ENCODE results near the gene ELOVL1.
"Not testable (repeated sequence)": the region's sequence is repeated elsewhere in the genome, so short reads cannot be mapped to it uniquely, and the experiment has no call there.

The ELOVL1 gene

DNA sequence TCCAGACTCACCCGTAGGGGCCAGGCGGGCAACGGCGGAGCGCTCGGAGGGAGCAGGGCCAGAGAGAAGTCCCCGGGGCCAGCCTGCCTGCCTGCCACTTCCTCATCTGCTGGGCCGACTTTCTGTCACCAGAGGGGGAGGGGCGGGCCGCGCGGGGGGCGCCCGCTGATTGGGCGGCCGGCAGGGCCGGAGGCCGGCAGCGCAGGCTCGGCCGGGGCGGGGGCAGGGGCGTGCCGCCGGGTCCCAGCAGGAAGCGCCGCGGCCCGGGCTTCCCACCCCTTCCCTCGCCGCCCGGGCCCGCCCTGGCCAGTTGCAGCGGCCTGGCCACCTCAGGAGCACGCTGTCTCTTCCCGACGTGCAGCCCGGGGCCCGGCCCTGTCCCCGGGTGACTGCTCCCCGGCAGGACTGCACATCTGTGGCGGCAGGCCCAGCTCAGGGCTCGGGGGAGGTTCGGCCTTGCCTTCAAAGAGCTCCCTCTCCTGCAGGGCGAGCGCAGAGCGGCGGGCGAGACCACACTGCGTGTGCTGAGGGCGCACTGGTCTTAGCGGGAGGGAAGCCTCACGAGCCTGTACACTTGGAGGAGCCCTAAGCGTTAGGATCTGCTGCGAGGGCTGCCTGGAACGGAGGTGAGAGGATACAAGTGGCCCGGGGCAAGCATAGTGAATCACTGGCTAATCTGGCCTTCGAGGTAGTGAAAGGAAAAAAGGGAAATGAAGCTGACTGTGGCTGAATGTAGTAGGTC is at the start of gene ELOVL1:
TSS of gene ELOVL1 (minus strand) at position 108 of the 742 bp plus-strand sequence. CDS start 2,402 bp downstream, outside the sequence.
- DNase-seq, result peak; percentile 87

DNA sequence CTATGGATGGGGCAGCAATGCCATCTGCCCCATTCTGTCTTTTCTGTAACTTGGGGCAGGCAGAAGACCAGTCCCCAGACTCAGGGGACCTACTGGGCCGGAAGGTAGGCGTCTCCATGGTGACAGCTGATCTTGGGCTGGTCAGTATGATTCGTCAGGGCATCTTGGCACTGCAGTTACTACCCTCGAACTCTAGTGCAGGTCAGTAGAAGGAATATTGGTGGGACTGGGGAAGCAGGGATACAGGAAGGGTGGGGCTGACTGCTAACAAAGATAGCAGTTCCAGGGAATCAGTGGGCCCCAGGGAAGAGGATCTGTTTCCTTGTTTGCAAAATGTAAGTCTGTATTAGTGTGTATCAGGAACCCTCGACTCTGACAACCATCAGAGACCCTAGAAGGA is 48.1 kb upstream of the ELOVL1 start:
- no peak for DNase-seq

DNA sequence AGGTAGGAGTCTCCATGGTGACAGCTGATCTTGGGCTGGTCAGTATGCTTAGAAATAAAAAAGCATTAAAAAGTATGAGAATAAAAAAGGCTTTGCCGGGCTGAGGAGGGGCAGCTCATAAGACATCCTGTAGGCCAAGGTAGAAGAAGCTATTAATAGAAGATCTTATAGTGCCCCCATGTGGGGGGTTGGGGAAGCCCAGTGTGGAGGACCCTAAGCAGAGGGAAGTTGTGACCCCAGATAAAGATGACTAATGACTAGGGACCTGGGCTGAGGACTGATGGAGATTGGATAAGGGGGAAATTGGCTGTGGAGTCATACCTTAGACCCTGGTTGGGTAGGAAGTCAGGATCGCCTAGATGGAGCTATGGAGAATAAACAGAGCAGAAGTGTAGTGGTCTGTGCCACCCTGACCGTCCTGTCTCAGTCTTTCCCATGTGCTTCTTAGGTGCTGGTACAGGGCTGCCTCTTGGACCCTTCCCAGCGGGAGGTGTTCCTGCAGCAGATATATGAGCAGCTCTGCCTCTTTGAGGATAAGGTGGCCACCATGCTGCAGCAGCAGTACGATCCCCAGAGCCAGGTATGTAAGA is 46.9 kb upstream of the ELOVL1 start:
- peak; percentile 75 for DNase-seq

DNA sequence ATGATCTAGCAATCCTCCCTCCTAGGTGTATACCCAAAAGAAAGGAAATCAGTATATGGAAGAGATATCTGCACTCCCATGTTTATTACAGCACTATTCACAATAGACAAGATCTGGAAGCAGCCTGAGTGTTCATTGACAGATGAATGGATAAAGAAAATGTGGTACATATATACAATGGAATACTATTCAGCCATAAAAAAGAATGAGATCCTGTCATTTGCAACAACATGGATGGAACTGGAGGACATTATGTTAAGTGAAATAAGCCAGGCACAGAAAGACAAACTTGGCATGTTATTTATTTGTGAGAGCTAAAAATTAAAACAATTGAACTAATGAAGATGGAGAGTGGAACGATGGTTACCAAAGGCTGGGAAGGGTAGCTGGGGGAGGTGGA is 45.6 kb upstream of the ELOVL1 start:
- not testable (repeated sequence) for DNase-seq

DNA sequence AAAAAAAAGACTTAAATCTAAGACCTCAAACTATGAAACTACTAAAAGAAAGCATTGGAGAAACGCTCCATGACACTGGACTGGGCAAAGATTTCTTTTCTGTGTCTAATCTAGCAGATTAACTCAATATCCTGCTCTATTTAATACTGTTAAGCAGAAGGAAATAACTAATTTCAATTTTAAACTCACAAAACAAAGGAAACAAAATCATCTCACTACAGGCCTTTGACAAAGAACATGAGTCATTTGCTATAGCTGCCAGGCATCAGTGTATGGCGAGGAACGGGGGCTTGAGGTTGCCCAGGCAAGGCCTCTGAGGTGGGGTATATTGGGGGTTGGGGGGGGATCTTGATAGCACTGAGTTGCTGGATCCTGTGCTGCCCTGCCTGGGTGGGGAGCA is 42.8 kb upstream of the ELOVL1 start:
- no peak for DNase-seq

DNA sequence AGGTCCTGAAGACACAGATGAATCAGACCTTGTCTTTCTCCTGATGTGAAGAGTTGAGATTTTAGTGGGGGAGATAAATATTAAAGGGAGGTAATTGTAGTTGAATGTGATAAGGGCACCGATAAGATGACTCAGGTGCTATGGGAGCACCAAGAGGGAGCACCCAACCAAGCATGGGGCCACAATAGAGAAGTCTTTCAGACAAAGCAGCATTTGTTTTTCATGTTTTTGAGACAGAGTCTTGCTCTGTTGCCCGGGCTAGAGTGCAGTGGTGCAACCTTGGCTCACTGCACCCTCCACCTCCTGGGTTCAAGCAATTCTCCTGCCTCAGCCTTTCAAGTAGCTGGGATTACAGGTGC is 38.0 kb upstream of the ELOVL1 start:
- no peak for DNase-seq

DNA sequence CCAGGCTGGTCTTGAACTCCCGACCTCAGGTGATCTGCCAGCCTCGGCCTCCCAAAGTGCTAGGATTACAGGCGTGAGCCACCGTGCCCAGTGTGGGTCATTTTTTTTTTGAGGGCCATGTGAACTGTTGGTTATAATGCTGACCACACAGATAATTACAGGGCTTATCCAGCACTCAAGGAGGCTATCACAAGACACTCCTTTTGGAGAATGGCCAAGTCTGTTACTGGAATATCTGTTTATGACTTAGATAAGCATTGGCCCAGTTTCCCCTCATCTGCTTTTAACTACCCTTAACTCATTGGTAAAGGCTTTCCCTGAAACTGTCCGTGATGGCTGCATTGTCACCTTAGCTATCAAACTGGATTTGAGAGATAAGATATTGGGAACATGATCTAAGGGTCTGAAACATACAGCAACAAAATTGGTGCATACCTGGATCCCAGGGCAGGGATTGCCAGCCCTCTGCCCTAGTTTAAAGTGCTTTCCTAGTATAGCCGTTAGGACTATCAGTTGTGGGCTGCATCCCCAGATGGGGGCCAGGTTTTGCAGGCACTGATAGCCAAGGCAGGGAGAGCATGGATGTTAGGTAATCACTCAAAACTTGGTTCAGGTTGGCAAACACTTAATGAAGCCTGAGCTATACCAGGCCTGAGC is 37.5 kb upstream of the ELOVL1 start:
- no peak for DNase-seq

DNA sequence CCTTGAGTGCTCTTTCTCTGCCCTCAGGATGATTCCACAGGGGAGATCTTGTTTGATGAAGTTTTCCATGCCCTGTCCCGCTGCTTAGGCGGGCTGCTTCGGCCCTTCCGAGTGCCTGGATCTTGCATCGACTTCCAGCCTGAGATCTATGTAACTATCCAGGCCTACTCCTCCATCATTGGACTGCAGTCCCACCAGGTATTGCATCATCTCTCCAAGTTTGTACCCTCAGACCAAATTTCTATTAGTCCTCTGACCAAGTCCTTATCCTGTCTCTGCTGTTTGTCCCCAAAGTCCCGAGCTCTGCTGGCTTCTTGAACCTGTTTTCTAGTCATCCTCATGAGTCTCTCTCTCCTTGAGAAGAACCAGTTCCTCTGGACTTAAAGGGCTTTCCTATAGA is 36.5 kb upstream of the ELOVL1 start:
- DNase-seq, result no peak

DNA sequence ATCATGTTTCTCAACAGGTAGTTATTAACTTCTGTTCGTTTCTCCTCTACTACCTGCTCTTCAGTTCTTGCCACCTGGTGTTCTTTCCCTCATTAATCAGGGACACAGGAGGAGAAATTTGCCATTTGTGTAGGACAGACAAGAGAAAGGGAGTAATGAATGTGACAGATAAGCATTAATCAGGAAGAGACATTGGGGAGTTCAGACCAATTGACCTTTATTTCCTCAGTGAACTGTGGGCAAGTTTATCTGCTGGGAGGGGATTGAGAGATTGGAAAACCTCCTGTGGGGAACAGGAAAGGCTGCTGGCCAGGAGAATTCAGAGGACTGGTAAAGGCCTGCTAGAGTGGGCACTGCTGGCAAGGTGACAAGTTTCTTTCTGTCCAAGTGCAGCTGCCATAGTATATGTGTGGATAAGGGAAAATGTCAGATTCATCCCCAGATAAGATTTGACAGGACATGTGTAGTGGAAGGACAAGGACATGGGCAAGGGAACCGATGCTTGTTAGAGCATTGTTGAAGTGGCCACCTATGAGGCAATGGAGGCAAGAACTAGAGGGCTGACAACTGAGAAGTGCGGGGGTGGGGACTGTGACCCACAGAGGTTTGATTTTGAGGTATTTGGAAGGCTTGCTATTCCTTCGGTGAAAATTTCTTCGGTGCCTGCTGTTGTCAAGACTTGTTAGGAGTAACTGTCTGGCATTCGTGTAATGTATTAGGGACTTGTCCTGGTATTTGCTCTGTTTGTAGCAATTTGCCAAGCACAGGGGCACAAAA is 34.5 kb upstream of the ELOVL1 start:
- DNase-seq, result no peak

DNA sequence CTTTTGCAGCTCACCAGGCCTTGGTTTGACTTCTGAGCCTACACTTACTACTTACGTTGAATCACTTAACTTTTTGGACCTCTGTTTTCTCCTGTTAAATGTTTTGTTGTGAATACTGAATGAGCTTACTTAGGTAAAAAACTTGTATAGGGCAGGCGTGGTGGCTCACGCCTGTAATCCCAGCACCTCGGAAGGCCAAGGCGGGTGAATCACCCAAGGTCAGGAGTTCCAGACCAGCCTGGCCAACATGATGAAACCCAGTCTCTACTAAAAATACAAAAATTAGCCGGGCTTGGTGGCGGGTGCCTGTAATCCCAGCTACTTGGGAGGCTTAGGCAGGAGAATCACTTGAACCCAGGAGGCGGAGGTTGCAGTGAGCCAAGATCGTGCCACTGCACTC is 32.6 kb upstream of the ELOVL1 start:
- DNase-seq, result not testable (repeated sequence)

DNA sequence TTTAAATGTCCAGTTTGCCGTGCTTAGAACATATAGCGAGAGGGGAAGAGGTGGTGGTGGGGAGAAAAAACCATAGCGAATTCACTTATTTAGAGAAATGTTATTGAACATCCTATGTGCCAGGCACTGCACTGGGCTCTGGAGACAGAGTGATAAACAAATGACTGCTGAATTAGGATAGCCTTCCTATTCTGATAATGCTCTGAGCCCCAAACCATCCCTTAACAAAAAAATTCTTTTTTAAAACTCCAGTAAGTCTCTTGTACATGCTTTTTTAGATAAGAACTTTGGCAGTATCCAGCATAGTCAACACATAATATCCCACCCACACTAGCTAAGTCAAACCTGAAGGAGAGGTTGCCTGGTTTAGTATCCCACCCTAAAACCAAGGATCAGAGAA is 30.4 kb upstream of the ELOVL1 start:
- DNase-seq, result no peak

DNA sequence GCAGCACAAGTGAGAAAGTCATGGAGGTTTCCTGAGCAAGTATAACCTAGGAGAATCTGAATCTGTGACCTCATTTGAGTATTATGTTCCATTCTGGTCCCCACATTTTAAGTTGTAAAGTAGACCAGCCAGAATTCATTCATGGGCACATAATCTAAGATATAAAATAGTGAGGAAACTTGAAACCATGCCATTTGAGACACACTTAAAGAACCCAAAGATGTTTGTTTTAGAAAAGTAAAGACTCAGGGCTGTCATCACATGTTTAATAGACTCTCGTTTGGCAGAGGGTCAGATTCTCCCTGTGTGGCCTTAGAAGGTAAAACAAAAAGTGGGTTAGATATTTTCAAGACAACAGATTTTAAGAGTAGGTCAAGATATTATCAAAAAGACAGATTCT is 28.2 kb upstream of the ELOVL1 start:
- DNase-seq, result no peak

DNA sequence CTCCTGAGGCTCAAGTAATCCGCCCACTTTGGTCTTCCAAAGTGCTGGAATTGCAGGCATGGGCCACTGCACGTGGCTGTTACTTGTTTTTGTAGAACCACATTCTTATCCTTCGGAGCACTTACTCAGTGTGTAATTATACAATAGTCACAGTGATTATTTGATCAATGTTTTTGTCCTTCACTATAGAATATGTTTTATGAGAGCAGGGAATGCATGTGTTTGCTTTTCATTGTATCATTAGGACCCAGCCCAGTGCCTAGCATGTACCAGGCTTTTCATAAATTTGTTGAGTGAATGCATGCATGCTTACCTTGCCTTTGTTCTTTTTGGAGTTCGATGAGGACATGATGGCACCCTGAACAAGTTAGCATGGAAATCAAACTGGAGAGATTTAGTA is 27.7 kb upstream of the ELOVL1 start:
- DNase-seq, result no peak

DNA sequence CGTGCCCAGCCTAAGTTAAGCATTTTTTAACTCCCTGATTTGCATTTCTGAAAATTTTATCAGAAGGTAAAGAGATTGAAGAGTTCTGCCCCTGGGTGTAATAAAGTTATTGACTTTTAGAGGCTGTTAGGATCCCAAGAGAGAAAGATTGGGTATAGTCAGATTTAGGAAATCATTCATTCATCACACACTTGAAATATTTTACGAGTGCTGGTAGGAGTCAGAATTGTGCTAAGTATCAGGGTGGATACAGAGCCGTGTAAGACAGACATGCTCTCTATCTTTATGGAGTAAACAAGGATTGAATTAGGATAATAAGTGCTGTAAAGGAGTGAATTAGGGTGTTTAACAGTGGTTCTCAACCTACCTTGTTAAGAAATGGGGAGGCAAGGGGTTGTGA is 24.9 kb upstream of the ELOVL1 start:
- no peak for DNase-seq

DNA sequence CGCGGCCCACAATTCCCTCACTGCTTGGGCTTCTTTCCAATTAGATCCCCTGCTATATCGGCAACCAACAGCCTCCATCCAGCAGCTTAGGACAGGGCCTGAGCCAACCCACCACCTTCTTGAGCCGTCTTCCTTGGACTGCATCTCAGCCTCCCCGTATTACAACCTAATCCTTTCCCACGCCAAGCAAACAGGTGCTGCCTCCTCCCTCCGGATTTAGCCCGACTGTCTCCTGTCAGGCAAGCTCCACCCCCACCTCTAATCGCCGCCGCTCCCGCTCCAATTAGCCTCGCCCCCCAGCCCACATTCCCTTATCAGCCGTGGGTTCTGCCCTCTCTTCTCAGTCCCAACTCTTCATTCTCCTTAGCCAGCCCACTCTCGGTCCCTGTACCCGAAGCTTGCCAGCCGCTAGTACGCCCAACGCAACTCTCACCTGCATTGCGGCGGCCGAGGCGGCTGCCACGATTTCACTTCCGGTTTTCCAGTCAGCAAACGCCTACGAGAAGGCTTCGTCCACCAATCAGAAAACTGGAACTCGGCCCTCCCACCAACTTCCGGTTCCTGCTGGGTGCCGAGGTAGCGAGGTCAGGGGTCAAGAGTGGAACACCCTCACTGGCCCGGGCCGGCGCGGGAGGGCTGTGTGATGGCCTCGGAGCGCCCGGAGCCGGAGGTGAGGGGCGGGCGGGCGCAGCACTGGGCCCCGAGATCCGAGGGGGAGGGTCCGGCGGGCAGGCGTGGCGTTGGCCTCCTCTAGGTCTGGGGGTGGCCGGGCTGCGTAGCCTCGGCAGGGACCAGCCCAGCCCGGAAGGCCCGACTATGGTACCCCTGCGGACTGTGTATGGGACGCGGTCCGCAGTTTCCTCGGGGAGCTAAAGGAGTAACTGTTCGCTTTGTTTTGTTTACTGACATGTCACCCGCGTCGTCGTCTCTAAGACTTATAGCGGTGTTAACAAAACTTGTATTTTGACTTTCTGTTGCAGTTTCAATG is 21.8 kb upstream of the ELOVL1 start, which contains the start of the genes MED8 and SZT2:
TSS of gene MED8 (minus strand) at position 475 of the 988 bp plus-strand sequence. CDS start at position 439, 36 bp downstream.
TSS of gene SZT2 (plus strand) at position 574 of the 988 bp plus-strand sequence. CDS start at position 644, 70 bp downstream.
- DNase-seq, result peak; percentile 95

DNA sequence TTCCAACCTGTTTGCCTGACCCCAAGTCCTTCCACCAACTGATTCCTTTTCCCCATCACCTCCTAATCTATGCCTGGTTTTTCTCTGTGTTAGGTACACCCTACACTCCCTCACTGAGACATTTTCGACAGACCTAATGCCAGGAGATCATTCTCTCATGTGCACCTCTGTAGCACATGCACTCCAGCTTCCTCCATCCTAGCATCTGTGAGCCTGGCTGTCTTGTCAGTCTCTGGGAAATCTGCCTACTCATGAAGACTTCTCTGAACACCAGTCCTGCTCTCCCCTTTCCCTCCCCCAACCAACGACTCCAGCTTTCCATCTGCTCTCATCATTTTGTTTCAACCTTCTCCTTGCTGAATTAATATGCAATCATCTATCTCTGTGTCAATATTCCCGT is 20.8 kb upstream of the ELOVL1 start:
- no peak for DNase-seq

DNA sequence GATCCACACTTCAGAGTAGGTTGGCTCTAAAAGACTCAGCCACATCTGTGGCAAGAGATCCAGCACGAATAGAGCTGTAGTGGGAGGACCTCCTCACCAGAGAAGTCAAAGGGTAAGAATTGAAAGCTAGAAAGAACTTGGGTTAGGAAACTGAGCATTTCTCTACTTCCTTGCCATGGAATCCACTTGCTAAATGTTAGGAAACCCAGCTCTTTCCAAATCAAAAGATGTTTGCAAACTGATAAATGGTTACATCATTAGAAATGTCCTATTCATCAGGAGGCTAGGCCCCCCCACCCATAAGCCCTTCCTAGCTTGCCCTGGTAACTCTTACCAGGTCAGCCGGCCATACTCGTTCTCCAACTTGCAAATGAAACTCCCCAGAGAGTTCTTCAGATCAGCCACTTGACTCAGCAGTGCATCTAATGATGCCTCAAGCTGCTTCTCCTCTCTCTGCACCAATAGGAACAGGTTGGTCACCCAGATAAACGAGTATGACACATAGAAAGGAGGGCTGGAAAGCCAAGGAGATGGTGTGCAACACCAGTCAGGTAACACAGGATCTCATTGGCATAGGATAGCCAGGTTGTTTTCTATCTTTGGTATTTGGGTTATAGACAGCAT is 20.3 kb upstream of the ELOVL1 start:
- no peak for DNase-seq

DNA sequence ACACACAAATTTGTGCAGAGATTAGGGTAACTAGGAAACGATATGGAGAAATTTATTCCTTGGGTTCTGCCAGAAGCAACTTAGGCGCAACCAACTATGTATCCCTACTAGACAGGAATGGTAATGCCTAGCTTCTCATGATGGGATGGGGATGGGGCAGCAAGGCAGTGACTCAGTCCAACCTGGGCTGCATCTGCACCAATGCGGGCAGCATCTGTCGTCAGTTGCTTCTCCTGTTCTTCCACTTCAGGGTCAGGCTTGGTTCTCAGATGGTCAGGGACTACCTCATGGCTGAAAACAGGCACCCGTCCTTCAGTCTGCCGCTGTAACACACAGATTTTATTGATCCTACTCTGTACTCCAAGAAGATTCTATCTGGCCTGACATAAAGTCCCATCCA is 18.9 kb upstream of the ELOVL1 start:
- no peak for DNase-seq

DNA sequence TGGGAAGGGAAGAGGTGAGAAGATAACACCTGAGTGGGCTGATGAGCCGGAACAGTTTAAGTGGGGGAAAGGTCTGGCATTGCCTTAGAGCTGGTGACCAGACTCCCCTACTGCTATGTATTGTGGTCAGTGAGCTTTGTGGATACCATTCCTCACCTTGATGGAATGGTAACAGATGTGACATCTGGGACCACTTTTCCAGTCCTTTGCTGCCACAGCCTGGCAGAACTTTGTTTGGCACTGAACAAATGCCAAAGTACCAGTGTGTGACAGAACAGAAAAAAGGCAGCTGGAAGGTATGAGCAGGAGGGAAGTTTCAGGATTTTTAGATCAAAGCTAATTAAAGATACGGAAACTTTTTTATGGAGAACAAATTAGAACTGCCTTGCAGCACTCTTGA is 15.6 kb upstream of the ELOVL1 start:
- DNase-seq, result no peak

DNA sequence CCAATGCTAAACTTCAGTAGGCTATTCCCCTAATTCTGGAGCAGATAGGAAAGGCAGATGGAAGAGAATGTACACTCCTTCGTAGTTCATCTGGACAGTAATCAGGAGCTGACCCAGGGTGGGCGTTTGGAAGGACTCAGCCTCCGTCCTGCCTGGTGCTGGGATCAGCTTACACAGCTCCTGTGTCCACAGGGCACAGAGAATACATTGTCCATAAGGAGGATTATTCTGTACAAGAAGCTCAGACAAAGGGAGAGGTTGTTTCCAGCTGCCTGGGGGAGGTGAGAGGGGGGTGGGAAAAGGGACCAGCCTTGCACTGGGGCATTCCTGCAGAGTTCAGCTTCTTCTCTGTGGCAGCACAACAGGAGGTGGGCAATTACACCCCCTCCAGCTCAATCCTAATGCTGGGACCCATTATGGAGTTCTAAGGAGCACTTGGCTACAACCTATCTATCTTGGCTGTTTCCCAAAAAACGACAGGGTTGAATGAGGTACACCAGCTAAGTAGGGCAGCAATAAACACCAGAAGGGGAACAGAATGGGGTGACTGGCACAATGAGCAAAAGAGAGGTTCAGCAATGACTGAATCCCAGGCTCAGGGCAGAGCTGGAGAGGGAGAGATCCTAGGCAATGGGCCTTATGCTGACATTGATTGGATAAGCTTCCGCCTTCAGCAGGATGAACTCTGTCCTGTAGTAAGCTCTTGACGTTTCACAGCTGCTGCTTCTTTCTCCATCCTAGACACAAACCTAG is 14.4 kb upstream of the ELOVL1 start:
- no peak for DNase-seq

DNA sequence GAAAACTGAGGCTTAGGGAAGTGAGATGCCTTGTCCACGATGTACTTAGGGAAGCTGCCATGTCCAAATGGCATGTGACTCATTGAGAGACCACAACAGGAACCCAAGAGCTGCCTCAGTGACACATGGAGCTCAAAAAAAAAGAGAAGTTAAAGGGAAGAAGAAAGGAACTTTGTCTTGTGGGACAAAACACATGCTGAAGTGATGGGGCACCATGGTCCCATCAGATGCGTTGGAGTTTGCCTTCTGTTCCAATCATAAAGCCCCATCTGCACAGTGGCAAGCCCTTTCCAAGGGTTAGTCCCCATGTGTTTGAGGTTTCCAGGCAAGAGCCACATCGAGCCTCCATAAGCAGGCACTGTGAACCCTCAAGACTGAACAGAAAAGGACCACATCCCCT is 13.8 kb upstream of the ELOVL1 start:
- DNase-seq, result no peak
